Measurements from ENCODE around the gene CTLA4. TPM values are rescaled to one million over a fixed set of nuclear protein-coding genes. Genes with fewer than 3 reads are reported as not detected.

Gene CTLA4
- total and polyA plus RNA-seq, 8 donors = 1.1 to 2.0 TPM; not detected in 6

DNA sequence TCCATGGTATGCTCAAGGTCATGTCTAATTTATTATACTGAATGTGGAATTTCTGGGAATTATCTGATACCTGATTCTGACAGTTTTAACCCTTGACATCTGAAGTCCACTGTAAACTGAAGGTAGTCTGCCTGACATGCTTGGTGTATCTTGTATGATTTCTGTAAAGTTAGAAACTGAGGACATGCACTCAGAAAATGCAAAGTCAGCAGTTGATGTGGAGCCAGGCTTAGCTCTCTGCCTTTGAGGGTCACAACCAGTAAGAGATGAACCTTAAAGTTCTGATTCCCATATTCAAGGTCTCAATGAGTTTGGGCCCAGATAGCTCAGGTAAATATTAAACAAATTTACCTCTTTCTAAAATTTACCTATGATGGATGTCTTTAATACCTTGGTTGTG is 12.3 kb upstream of the CTLA4 start:
- H3K36me3 ChIP-seq = no peaks in the 10 kb centered on the region
- H3K4me3 ChIP-seq = no peak overlapping the region
- DNase-seq = no peak
- peaks cover 0 to 3% (median 0%) of the 10 kb centered on the region in 4 donors for H3K4me1 ChIP-seq
- TF ChIP-seq, protein P1, sequence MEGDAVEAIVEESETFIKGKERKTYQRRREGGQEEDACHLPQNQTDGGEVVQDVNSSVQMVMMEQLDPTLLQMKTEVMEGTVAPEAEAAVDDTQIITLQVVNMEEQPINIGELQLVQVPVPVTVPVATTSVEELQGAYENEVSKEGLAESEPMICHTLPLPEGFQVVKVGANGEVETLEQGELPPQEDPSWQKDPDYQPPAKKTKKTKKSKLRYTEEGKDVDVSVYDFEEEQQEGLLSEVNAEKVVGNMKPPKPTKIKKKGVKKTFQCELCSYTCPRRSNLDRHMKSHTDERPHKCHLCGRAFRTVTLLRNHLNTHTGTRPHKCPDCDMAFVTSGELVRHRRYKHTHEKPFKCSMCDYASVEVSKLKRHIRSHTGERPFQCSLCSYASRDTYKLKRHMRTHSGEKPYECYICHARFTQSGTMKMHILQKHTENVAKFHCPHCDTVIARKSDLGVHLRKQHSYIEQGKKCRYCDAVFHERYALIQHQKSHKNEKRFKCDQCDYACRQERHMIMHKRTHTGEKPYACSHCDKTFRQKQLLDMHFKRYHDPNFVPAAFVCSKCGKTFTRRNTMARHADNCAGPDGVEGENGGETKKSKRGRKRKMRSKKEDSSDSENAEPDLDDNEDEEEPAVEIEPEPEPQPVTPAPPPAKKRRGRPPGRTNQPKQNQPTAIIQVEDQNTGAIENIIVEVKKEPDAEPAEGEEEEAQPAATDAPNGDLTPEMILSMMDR (IDR thresholded peaks at IDR 0.05) = no peak
- TF ChIP-seq POLR2AphosphoS5 (IDR thresholded peaks at IDR 0.05) (no peak), EP300 (IDR thresholded peaks at IDR 0.05) (no peak), POLR2A (IDR thresholded peaks at IDR 0.05) (no peak)
- no peak overlapping the region for H3K27ac ChIP-seq
- H3K9me3 ChIP-seq = no peaks in the 10 kb centered on the region
- intact Hi-C loops (cut with DNase I; ENCODE audit: low total_unique reads) = no loop called here
- no peaks in the 10 kb centered on the region for H3K27me3 ChIP-seq

GRCh38 chr2:203857656-203858055 is 9.9 kb upstream of the CTLA4 start:
- no peak overlapping the region for H3K27ac ChIP-seq
- H3K9me3 ChIP-seq = no peaks in the 10 kb centered on the region
- WGBS, 5 donors = 55 to 67% (median 62%) methylated on average over 2 of the region's 2 CpGs
- H3K36me3 ChIP-seq = no peaks in the 10 kb centered on the region
- peaks cover 0 to 3% (median 0%) of the 10 kb centered on the region in 4 donors for H3K4me1 ChIP-seq
- H3K27me3 ChIP-seq = no peaks in the 10 kb centered on the region
- DNase-seq = no peak
- intact Hi-C loops (cut with DNase I; ENCODE audit: low total_unique reads) = no loop called here
- no peak for TF ChIP-seq EP300 (IDR thresholded peaks at IDR 0.05)
- H3K4me3 ChIP-seq = no peak overlapping the region

DNA sequence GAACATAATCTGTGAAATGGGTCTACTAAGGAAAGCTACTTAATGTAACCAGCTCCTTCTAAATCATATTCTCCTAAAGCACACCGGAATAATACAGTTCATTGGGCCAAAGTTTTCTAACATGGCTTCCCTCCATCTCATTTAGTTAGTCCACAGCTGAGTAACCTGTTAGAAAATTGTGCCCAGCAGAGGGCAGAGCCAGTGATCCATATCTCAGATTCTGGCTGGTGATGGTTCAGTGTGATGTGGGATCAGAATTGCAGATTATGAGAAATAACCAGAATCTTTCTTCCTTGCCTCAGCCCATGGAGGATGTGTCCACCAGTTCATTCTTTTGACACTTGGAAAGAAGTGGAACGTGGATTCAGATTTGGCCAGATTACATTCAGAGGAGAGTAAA is 9.4 kb upstream of the CTLA4 start:
- no peaks in the 10 kb centered on the region for H3K9me3 ChIP-seq
- no peaks in the 10 kb centered on the region for H3K36me3 ChIP-seq
- intact Hi-C loops (cut with DNase I; ENCODE audit: low total_unique reads) = no loop called here
- H3K27ac ChIP-seq = no peak overlapping the region
- DNase-seq = no peak
- WGBS, 5 donors = 87 to 96% (median 94%) methylated on average over 2 of the region's 2 CpGs
- peaks cover 0 to 3% (median 0%) of the 10 kb centered on the region in 4 donors for H3K4me1 ChIP-seq
- no peaks in the 10 kb centered on the region for H3K27me3 ChIP-seq
- H3K4me3 ChIP-seq = no peak overlapping the region
- no peak for TF ChIP-seq POLR2A (IDR thresholded peaks at IDR 0.05)
- TF ChIP-seq, protein P1 (IDR thresholded peaks at IDR 0.05) = no peak
- TF ChIP-seq EP300 (IDR thresholded peaks at IDR 0.05) = no peak
- TF ChIP-seq POLR2AphosphoS5 (IDR thresholded peaks at IDR 0.05) = no peak

- Histone ChIP-seq H3K4me1 (peaks cover 0 to 3% (median 0%) of the 10 kb centered on the region in 4 donors), H3K27ac (no peak overlapping the region), H3K9me3 (peaks cover 0 to 7% (median 0%) of the 10 kb centered on the region in 4 donors), H3K4me3 (no peak overlapping the region), H3K36me3 (no peaks in the 10 kb centered on the region), H3K27me3 (no peaks in the 10 kb centered on the region)
- WGBS, 5 donors = 62 to 76% (median 73%) methylated on average over 3 of the region's 3 CpGs
- TF ChIP-seq EP300 (IDR thresholded peaks at IDR 0.05) = no peak
- no peak for TF ChIP-seq POLR2A (IDR thresholded peaks at IDR 0.05)
- TF ChIP-seq POLR2AphosphoS5 (IDR thresholded peaks at IDR 0.05) = no peak
- TF ChIP-seq, protein P1 (IDR thresholded peaks at IDR 0.05) = no peak
- no peak for DNase-seq
- intact Hi-C loops (cut with DNase I; ENCODE audit: low total_unique reads) = no loop called here
Observed at GRCh38 chr2:203859030-203859789, 8.4 kb upstream of the CTLA4 start.

DNA sequence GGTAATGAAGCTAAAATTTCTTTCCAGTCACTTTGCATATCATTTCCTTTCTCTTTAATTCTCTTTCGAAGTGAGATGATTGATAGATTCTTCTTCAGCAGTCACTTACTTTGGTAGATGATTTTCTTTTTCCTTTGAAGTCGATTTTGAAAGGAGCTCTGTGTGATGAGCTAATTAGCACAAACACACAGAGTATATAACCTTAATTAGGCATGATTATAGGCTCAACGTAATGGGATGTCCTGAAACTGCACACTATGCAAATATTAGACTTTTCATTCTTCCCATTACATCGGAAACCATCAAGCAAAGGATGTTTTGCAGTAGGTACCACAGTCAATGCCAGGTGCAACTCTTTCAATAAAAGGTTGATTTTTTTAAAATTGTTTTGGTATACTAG is 6.4 kb upstream of the CTLA4 start:
- TF ChIP-seq POLR2A (IDR thresholded peaks at IDR 0.05) = no peak
- Histone ChIP-seq H3K4me3 (no peak overlapping the region), H3K4me1 (peaks cover 0 to 3% (median 0%) of the 10 kb centered on the region in 4 donors), H3K9me3 (peaks cover 0 to 8% (median 2%) of the 10 kb centered on the region in 4 donors), H3K36me3 (no peaks in the 10 kb centered on the region), H3K27ac (no peak overlapping the region), H3K27me3 (no peaks in the 10 kb centered on the region)
- no peak for DNase-seq
- WGBS, 5 donors = 52 to 72% (median 65%) methylated on average over 4 of the region's 4 CpGs
- intact Hi-C loops (cut with DNase I; ENCODE audit: low total_unique reads) = no loop called here
